ENCODE data around the gene XIRP2. TPM values are rescaled to one million over a fixed set of nuclear protein-coding genes. Genes with fewer than 3 reads are reported as not detected.

XIRP2 gene
- total and polyA plus RNA-seq, 7 experiments from 2014 or later: not detected

GRCh38 chr2:166899676-166900075 lies 11.4 kb downstream of the XIRP2 start:
- peaks cover 0 to 1% (median 0%) of the 10 kb centered on the region in 11 donors for H3K9me3 Mint-ChIP-seq
- no peak overlapping the region for H3K4me3 Mint-ChIP-seq
- Histone ChIP-seq H3K4me1 (ENCODE audit: control insufficient read depth in 2 of 2, insufficient read depth in 2 of 2, low read length in 2 of 2) (no peaks in the 10 kb centered on the region), H3K4me3 (ENCODE audit: low read length) (no peak overlapping the region), H3K27ac (ENCODE audit: low read depth, low read length) (no peak overlapping the region), H3K9me3 (ENCODE audit: control insufficient read depth in 2 of 3, low read length in 3 of 3) (no peaks in the 10 kb centered on the region), H3K27me3 (ENCODE audit: control insufficient read depth in 2 of 2, insufficient read depth in 2 of 2, low read length in 2 of 2) (no peaks in the 10 kb centered on the region), H3K36me3 (ENCODE audit: control insufficient read depth in 2 of 3, insufficient read depth in 3 of 3, low read length in 3 of 3) (no peaks in the 10 kb centered on the region)
- no peaks in the 10 kb centered on the region for H3K4me1 Mint-ChIP-seq
- CTCF ChIA-PET: no interaction called here
- no peaks in the 10 kb centered on the region for H3K36me3 Mint-ChIP-seq
- intact Hi-C loops (cut with micrococcal nuclease): no loop called here
- POLR2A ChIA-PET: no interaction called here
- no peaks in the 10 kb centered on the region for H3K27me3 Mint-ChIP-seq
- no peak overlapping the region for H3K27ac Mint-ChIP-seq
- no peak for ATAC-seq
- DNase-seq: no peak

- POLR2A ChIA-PET: no interaction called here
- H3K4me1 Mint-ChIP-seq: no peaks in the 10 kb centered on the region
Observed at GRCh38 chr2:166900700-166901099, 12.4 kb downstream of the XIRP2 start.

GRCh38 chr2:166901336-166901735 lies 13.1 kb downstream of the XIRP2 start:
- CTCF ChIA-PET: no interaction called here
- DNase-seq: no peak
- Mint-ChIP-seq H3K27me3 (no peaks in the 10 kb centered on the region), H3K27ac (no peak overlapping the region), H3K9me3 (no peaks in the 10 kb centered on the region), H3K4me1 (no peaks in the 10 kb centered on the region), H3K4me3 (no peak overlapping the region), H3K36me3 (no peaks in the 10 kb centered on the region)
- Histone ChIP-seq H3K36me3 (ENCODE audit: control insufficient read depth in 2 of 3, insufficient read depth in 3 of 3, low read length in 3 of 3) (no peaks in the 10 kb centered on the region), H3K4me1 (ENCODE audit: control insufficient read depth in 2 of 2, insufficient read depth in 2 of 2, low read length in 2 of 2) (no peaks in the 10 kb centered on the region), H3K27ac (ENCODE audit: low read depth, low read length) (no peak overlapping the region), H3K4me3 (ENCODE audit: low read length) (no peak overlapping the region), H3K9me3 (ENCODE audit: control insufficient read depth in 2 of 3, low read length in 3 of 3) (no peaks in the 10 kb centered on the region), H3K27me3 (ENCODE audit: control insufficient read depth in 2 of 2, insufficient read depth in 2 of 2, low read length in 2 of 2) (no peaks in the 10 kb centered on the region)
- intact Hi-C loops (cut with micrococcal nuclease): no loop called here
- no peak for ATAC-seq
- POLR2A ChIA-PET: no interaction called here

More at GRCh38 chr2:166900700-166901099, 12.4 kb downstream of the XIRP2 start:
- H3K27ac Mint-ChIP-seq: no peak overlapping the region
- no peak for ATAC-seq
- H3K9me3 Mint-ChIP-seq: no peaks in the 10 kb centered on the region
- H3K4me3 Mint-ChIP-seq: no peak overlapping the region
- Histone ChIP-seq H3K4me1 (ENCODE audit: control insufficient read depth in 2 of 2, insufficient read depth in 2 of 2, low read length in 2 of 2) (no peaks in the 10 kb centered on the region), H3K27me3 (ENCODE audit: control insufficient read depth in 2 of 2, insufficient read depth in 2 of 2, low read length in 2 of 2) (no peaks in the 10 kb centered on the region), H3K9me3 (ENCODE audit: control insufficient read depth in 2 of 3, low read length in 3 of 3) (no peaks in the 10 kb centered on the region), H3K36me3 (ENCODE audit: control insufficient read depth in 2 of 3, insufficient read depth in 3 of 3, low read length in 3 of 3) (no peaks in the 10 kb centered on the region), H3K4me3 (ENCODE audit: low read length) (no peak overlapping the region), H3K27ac (ENCODE audit: low read depth, low read length) (no peak overlapping the region)
- DNase-seq: no peak
- no peaks in the 10 kb centered on the region for H3K27me3 Mint-ChIP-seq
- intact Hi-C loops (cut with micrococcal nuclease): no loop called here
- no peaks in the 10 kb centered on the region for H3K36me3 Mint-ChIP-seq
- CTCF ChIA-PET: no interaction called here

GRCh38 chr2:166916987-166917386 lies 28.7 kb downstream of the XIRP2 start:
- CTCF ChIA-PET: no interaction called here

GRCh38 chr2:166917415-166917814 lies 29.1 kb downstream of the XIRP2 start:
- H3K4me1 ChIP-seq (ENCODE audit: control insufficient read depth in 2 of 2, insufficient read depth in 2 of 2, low read length in 2 of 2): no peaks in the 10 kb centered on the region
- ChIA-PET POLR2A (no interaction called here), CTCF (no interaction called here)
- intact Hi-C loops (cut with micrococcal nuclease): no loop called here
- Mint-ChIP-seq H3K4me3 (no peak overlapping the region), H3K36me3 (no peaks in the 10 kb centered on the region), H3K4me1 (no peaks in the 10 kb centered on the region), H3K27ac (no peak overlapping the region), H3K9me3 (peaks cover 0 to 11% (median 0%) of the 10 kb centered on the region in 11 donors), H3K27me3 (peaks cover 0 to 4% (median 0%) of the 10 kb centered on the region in 5 donors)
- no peak for DNase-seq
- H3K27me3 ChIP-seq (ENCODE audit: control insufficient read depth in 2 of 2, insufficient read depth in 2 of 2, low read length in 2 of 2): no peaks in the 10 kb centered on the region
- ATAC-seq: no peak
- H3K36me3 ChIP-seq (ENCODE audit: control insufficient read depth in 2 of 3, insufficient read depth in 3 of 3, low read length in 3 of 3): no peaks in the 10 kb centered on the region
- H3K9me3 ChIP-seq (ENCODE audit: control insufficient read depth in 2 of 3, low read length in 3 of 3): no peaks in the 10 kb centered on the region
- no peak overlapping the region for H3K4me3 ChIP-seq (ENCODE audit: low read length)
- no peak overlapping the region for H3K27ac ChIP-seq (ENCODE audit: low read depth, low read length)

More at GRCh38 chr2:166916987-166917386, 28.7 kb downstream of the XIRP2 start:
- Mint-ChIP-seq H3K4me1 (no peaks in the 10 kb centered on the region), H3K4me3 (no peak overlapping the region), H3K36me3 (no peaks in the 10 kb centered on the region), H3K27me3 (peaks cover 0 to 5% (median 0%) of the 10 kb centered on the region in 5 donors), H3K27ac (no peak overlapping the region), H3K9me3 (peaks cover 0 to 16% (median 2%) of the 10 kb centered on the region in 11 donors)
- ATAC-seq (no peak), DNase-seq (no peak)
- Histone ChIP-seq H3K4me3 (ENCODE audit: low read length) (no peak overlapping the region), H3K36me3 (ENCODE audit: control insufficient read depth in 2 of 3, insufficient read depth in 3 of 3, low read length in 3 of 3) (no peaks in the 10 kb centered on the region), H3K27me3 (ENCODE audit: control insufficient read depth in 2 of 2, insufficient read depth in 2 of 2, low read length in 2 of 2) (no peaks in the 10 kb centered on the region), H3K4me1 (ENCODE audit: control insufficient read depth in 2 of 2, insufficient read depth in 2 of 2, low read length in 2 of 2) (no peaks in the 10 kb centered on the region), H3K9me3 (ENCODE audit: control insufficient read depth in 2 of 3, low read length in 3 of 3) (no peaks in the 10 kb centered on the region), H3K27ac (ENCODE audit: low read depth, low read length) (no peak overlapping the region)
- intact Hi-C loops (cut with micrococcal nuclease): no loop called here
- POLR2A ChIA-PET: no interaction called here

GRCh38 chr2:166921261-166921896 lies 33.1 kb downstream of the XIRP2 start:
- no peaks in the 10 kb centered on the region for H3K4me1 Mint-ChIP-seq
- no peak for ATAC-seq
- intact Hi-C loops (cut with micrococcal nuclease): no loop called here

GRCh38 chr2:166924967-166925366 lies 36.7 kb downstream of the XIRP2 start:
- ATAC-seq: no peak

More at GRCh38 chr2:166921261-166921896, 33.1 kb downstream of the XIRP2 start:
- Histone ChIP-seq H3K4me1 (ENCODE audit: control insufficient read depth in 2 of 2, insufficient read depth in 2 of 2, low read length in 2 of 2) (no peaks in the 10 kb centered on the region), H3K9me3 (ENCODE audit: control insufficient read depth in 2 of 3, low read length in 3 of 3) (no peaks in the 10 kb centered on the region), H3K27ac (ENCODE audit: low read depth, low read length) (no peak overlapping the region), H3K4me3 (ENCODE audit: low read length) (no peak overlapping the region), H3K27me3 (ENCODE audit: control insufficient read depth in 2 of 2, insufficient read depth in 2 of 2, low read length in 2 of 2) (no peaks in the 10 kb centered on the region), H3K36me3 (ENCODE audit: control insufficient read depth in 2 of 3, insufficient read depth in 3 of 3, low read length in 3 of 3) (no peaks in the 10 kb centered on the region)
- H3K27ac Mint-ChIP-seq: no peak overlapping the region
- ChIA-PET CTCF (no interaction called here), POLR2A (no interaction called here)
- H3K36me3 Mint-ChIP-seq: no peaks in the 10 kb centered on the region
- H3K9me3 Mint-ChIP-seq: no peaks in the 10 kb centered on the region
- no peak for DNase-seq
- H3K27me3 Mint-ChIP-seq: no peaks in the 10 kb centered on the region
- no peak overlapping the region for H3K4me3 Mint-ChIP-seq

More at GRCh38 chr2:166924967-166925366, 36.7 kb downstream of the XIRP2 start:
- Mint-ChIP-seq H3K9me3 (peaks cover 0 to 1% (median 0%) of the 10 kb centered on the region in 11 donors), H3K27ac (no peak overlapping the region), H3K4me1 (no peaks in the 10 kb centered on the region), H3K4me3 (no peak overlapping the region), H3K36me3 (no peaks in the 10 kb centered on the region), H3K27me3 (no peaks in the 10 kb centered on the region)
- H3K4me1 ChIP-seq (ENCODE audit: control insufficient read depth in 2 of 2, insufficient read depth in 2 of 2, low read length in 2 of 2): no peaks in the 10 kb centered on the region
- no peaks in the 10 kb centered on the region for H3K36me3 ChIP-seq (ENCODE audit: control insufficient read depth in 2 of 3, insufficient read depth in 3 of 3, low read length in 3 of 3)
- no peaks in the 10 kb centered on the region for H3K9me3 ChIP-seq (ENCODE audit: control insufficient read depth in 2 of 3, low read length in 3 of 3)
- ChIA-PET POLR2A (no interaction called here), CTCF (no interaction called here)
- DNase-seq: no peak
- H3K27me3 ChIP-seq (ENCODE audit: control insufficient read depth in 2 of 2, insufficient read depth in 2 of 2, low read length in 2 of 2): no peaks in the 10 kb centered on the region
- intact Hi-C loops (cut with micrococcal nuclease): no loop called here
- H3K4me3 ChIP-seq (ENCODE audit: low read length): no peak overlapping the region
- H3K27ac ChIP-seq (ENCODE audit: low read depth, low read length): no peak overlapping the region
